Ishikawa (cell line): ENCODE data around the gene GRIA3.

Source experiments
- CEBPB ChIP-seq: IDR thresholded peaks from 2 replicates; pipeline ENCODE4 v1.6.1; 2012
- CREB1 ChIP-seq: IDR thresholded peaks from 2 replicates; pipeline ENCODE4 v1.6.1; 2012; ENCODE audit warnings: low read depth
- EGR1 ChIP-seq: IDR thresholded peaks from 2 replicates; pipeline ENCODE4 v1.6.1; 2012
- FOXM1 ChIP-seq: IDR thresholded peaks from 2 replicates; pipeline ENCODE4 v1.6.1; 2012; ENCODE audit warnings: low read depth, borderline replicate concordance
- MAX ChIP-seq: IDR thresholded peaks from 2 replicates; pipeline ENCODE4 v1.6.1; 2012
- RAD21 ChIP-seq: IDR thresholded peaks from 2 replicates; pipeline ENCODE4 v1.6.1; 2012; ENCODE audit warnings: low read depth
- REST ChIP-seq: IDR thresholded peaks from 2 replicates; pipeline ENCODE4 v1.6.1; 2012; ENCODE audit warnings: low read depth, mild to moderate bottlenecking
- TAF1 ChIP-seq: IDR thresholded peaks from 2 replicates; pipeline ENCODE4 v1.6.1; 2012; ENCODE audit warnings: low read depth, mild to moderate bottlenecking
- TCF12 ChIP-seq: IDR thresholded peaks from 2 replicates; pipeline ENCODE4 v1.6.1; 2012; ENCODE audit warnings: low read depth
- TEAD4 ChIP-seq: IDR thresholded peaks from 2 replicates; pipeline ENCODE4 v1.6.1; 2012
- USF1 ChIP-seq: IDR thresholded peaks from 2 replicates; pipeline ENCODE4 v1.6.1; 2012
- YY1 ChIP-seq: IDR thresholded peaks from 2 replicates; pipeline ENCODE4 v1.6.1; 2012; ENCODE audit warnings: low read depth

- TF ChIP-seq USF1, result no peak
- no peak for TF ChIP-seq REST
- TF ChIP-seq YY1, result no peak
- TF ChIP-seq TAF1, result no peak
- no peak for TF ChIP-seq TCF12
- TF ChIP-seq CREB1, result no peak
- no peak for TF ChIP-seq RAD21
- TF ChIP-seq MAX, result no peak
- no peak for TF ChIP-seq CEBPB
- no peak for TF ChIP-seq TEAD4
- TF ChIP-seq FOXM1, result no peak
- TF ChIP-seq EGR1, result no peak
Measured at GRCh38 chrX:123424546-123424945, 240.5 kb downstream of the GRIA3 start.
